ENCODE results near the gene CDCA3. TPM values are rescaled to one million over a fixed set of nuclear protein-coding genes. Genes with fewer than 3 reads are reported as not detected.

The CDCA3 gene
- total and polyA plus RNA-seq, 7 donors: 0.21 to 3.3 (median 0.86) TPM; not detected in 1

DNA sequence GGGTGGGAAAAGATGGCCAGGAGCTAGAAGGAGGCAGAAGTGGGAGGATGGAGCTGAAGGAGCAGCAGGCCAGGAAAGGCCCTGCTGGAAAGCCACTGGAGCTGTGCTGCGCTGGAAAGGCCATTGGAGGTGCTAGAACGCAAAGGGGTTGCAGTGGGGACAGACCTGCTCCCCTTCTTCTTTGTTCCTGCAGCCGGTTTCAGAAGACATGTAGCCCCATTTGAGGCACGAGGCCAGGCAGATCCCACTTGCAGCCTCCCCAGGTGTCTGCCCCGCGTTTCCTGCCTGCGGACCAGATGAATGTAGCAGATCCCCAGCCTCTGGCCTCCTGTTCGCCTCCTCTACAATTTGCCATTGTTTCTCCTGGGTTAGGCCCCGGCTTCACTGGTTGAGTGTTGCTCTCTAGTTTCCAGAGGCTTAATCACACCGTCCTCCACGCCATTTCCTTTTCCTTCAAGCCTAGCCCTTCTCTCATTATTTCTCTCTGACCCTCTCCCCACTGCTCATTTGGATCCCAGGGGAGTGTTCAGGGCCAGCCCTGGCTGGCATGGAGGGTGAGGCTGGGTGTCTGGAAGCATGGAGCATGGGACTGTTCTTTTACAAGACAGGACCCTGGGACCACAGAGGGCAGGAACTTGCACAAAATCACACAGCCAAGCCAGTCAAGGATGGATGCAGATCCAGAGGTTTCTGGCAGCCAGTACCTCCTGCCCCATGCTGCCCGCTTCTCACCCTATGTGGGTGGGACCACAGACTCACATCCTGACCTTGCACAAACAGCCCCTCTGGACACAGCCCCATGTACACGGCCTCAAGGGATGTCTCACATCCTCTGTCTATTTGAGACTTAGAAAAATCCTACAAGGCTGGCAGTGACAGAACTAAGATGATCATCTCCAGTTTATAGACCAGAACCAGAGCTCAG, 31.7 kb downstream of the CDCA3 start:
- no peaks in the 10 kb centered on the region for H3K9me3 ChIP-seq
- TF ChIP-seq, protein P1, sequence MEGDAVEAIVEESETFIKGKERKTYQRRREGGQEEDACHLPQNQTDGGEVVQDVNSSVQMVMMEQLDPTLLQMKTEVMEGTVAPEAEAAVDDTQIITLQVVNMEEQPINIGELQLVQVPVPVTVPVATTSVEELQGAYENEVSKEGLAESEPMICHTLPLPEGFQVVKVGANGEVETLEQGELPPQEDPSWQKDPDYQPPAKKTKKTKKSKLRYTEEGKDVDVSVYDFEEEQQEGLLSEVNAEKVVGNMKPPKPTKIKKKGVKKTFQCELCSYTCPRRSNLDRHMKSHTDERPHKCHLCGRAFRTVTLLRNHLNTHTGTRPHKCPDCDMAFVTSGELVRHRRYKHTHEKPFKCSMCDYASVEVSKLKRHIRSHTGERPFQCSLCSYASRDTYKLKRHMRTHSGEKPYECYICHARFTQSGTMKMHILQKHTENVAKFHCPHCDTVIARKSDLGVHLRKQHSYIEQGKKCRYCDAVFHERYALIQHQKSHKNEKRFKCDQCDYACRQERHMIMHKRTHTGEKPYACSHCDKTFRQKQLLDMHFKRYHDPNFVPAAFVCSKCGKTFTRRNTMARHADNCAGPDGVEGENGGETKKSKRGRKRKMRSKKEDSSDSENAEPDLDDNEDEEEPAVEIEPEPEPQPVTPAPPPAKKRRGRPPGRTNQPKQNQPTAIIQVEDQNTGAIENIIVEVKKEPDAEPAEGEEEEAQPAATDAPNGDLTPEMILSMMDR (IDR thresholded peaks at IDR 0.05): no peak
- H3K27ac ChIP-seq: no peak overlapping the region
- no peak for ATAC-seq
- peaks cover 0 to 28% (median 11%) of the 10 kb centered on the region in 3 donors for H3K27me3 ChIP-seq (ENCODE audit: insufficient read depth in 3 of 3, low read length in 2 of 3)
- no peak overlapping the region for H3K4me3 ChIP-seq
- no peaks in the 10 kb centered on the region for H3K36me3 ChIP-seq (ENCODE audit: insufficient read depth in 1 of 2, low read depth in 1 of 2)
- 71 to 87% (median 84%) methylated on average over 13 of the region's 13 CpGs for WGBS, 3 donors
- H3K4me1 ChIP-seq: no peaks in the 10 kb centered on the region
- DNase-seq: no peak
- intact Hi-C loops (cut with DNase I): loop anchor here in 1 of 2 donors (10.0 kb wide), 1 partner anchor 65 kb away; the partner anchor contains the start of gene MLF2

DNA sequence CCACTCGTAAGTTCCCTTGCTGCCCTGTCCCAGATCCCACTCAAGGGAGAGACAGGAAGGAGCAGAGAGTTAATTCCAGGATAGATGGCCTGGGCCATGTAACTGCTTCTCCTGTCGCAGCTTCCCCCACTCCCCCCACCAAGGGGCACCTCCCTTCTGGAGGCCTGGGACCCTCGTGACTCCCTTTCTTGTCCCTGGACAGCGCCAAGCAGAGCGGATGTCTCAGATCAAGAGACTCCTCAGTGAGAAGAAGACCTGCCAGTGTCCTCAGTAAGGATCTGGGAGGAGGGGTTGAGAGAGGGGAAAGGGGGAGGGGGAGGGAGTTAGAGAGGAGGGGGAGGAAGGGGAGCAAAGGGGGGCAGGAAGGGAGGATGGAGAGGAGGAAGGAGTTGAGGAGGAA, 32.4 kb downstream of the CDCA3 start:
- no peak overlapping the region for H3K4me3 ChIP-seq
- intact Hi-C loops (cut with DNase I): no loop called here
- DNase-seq (no peak), ATAC-seq (no peak)
- no peaks in the 10 kb centered on the region for H3K4me1 ChIP-seq
- no peaks in the 10 kb centered on the region for H3K36me3 ChIP-seq (ENCODE audit: insufficient read depth in 1 of 2, low read depth in 1 of 2)
- TF ChIP-seq, protein P1 (IDR thresholded peaks at IDR 0.05): no peak
- H3K27me3 ChIP-seq (ENCODE audit: insufficient read depth in 3 of 3, low read length in 2 of 3): peaks cover 0 to 21% (median 11%) of the 10 kb centered on the region in 3 donors
- WGBS, 3 donors: 81 to 87% (median 87%) methylated on average over 5 of the region's 5 CpGs
- H3K9me3 ChIP-seq: no peaks in the 10 kb centered on the region
- no peak overlapping the region for H3K27ac ChIP-seq

DNA sequence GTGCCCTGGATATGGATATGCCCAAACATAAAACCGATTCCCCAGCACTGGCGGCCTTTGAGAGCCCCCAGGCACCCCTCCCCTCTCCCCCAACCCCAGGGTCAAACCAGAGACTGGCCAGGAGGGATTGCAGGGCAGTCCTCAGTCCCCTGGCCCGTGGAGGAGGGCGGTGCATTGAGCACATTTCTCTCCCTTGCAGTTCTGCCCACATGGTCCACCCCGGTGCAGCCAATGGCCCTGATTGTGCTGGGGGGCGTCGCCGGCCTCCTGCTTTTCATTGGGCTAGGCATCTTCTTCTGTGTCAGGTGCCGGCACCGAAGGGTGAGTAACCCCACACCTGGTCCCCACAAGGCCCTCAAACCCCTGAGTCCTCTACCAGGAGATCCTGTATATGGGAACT, 32.9 kb downstream of the CDCA3 start:
- H3K27ac ChIP-seq: no peak overlapping the region
- H3K4me3 ChIP-seq: no peak overlapping the region
- intact Hi-C loops (cut with DNase I): no loop called here
- no peak for ATAC-seq
- H3K4me1 ChIP-seq: no peaks in the 10 kb centered on the region
- H3K36me3 ChIP-seq (ENCODE audit: insufficient read depth in 1 of 2, low read depth in 1 of 2): no peaks in the 10 kb centered on the region
- 69 to 77% (median 75%) methylated on average over 10 of the region's 10 CpGs for WGBS, 3 donors
- TF ChIP-seq, protein P1 (IDR thresholded peaks at IDR 0.05): no peak
- no peak for DNase-seq
- H3K27me3 ChIP-seq (ENCODE audit: insufficient read depth in 3 of 3, low read length in 2 of 3): peaks cover 0 to 17% (median 11%) of the 10 kb centered on the region in 3 donors
- H3K9me3 ChIP-seq: no peaks in the 10 kb centered on the region

DNA sequence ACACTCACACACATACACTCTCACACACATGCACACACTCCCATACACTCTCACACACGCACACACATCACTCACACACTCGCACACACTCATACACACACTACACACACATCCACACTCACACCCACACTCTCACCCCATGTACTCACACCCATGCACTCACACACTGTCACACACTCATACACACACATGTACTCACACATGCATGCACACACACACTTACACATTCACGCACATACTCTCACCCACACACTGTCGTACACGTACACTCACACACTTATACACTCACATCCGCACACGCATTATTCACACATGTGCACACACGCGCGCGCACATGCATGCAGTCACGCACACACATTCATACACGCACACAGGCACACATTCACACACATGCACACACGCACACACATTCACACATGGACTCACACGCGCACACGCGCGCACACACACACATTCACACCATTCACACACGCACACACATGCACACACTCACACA, 33.4 kb downstream of the CDCA3 start:
- Histone ChIP-seq H3K9me3 (no peaks in the 10 kb centered on the region), H3K27me3 (ENCODE audit: insufficient read depth in 3 of 3, low read length in 2 of 3) (peaks cover 0 to 12% (median 8%) of the 10 kb centered on the region in 3 donors), H3K4me1 (no peaks in the 10 kb centered on the region), H3K4me3 (no peak overlapping the region), H3K36me3 (ENCODE audit: insufficient read depth in 1 of 2, low read depth in 1 of 2) (no peaks in the 10 kb centered on the region), H3K27ac (no peak overlapping the region)
- 83 to 91% (median 91%) methylated on average over 20 of the region's 20 CpGs for whole genome bisulfite sequencing, 3 donors
- ATAC-seq (no peak), DNase-seq (no peak)
- intact Hi-C loops (cut with DNase I): no loop called here
- TF ChIP-seq, protein P1 (IDR thresholded peaks at IDR 0.05): no peak

Measured in psoas muscle (tissue), 8 donors.